Neuronal stem cell (in vitro differentiated cells): ENCODE measurements around the gene SBDS.
"Not testable (repeated sequence)": the region's sequence is repeated elsewhere in the genome, so short reads cannot be mapped to it uniquely, and the experiment has no call there.

Source experiments
- DNase-seq: peaks from one replicate; pipeline ENCODE4 v3.0.0-alpha.2; 2013; ENCODE audit warnings: low spot score
- H2AFZ ChIP-seq: one replicate; pipeline ENCODE4 v1.6.1; 2013; ENCODE audit warnings: mild to moderate bottlenecking, low read length, inconsistent platforms
- H2AK5ac ChIP-seq: 2 replicates; pipeline ENCODE4 v1.6.1; 2013; ENCODE audit warnings: low read depth, mild to moderate bottlenecking, inconsistent platforms, low read length, moderate library complexity, mixed read lengths
- H2BK120ac ChIP-seq: 2 replicates; pipeline ENCODE4 v1.6.1; 2013; ENCODE audit warnings: low read depth, mild to moderate bottlenecking, inconsistent platforms, low read length, moderate library complexity, mixed read lengths
- H2BK12ac ChIP-seq: one replicate; pipeline ENCODE4 v1.6.1; 2013; ENCODE audit warnings: low read length, inconsistent platforms
- H2BK15ac ChIP-seq: 2 replicates; pipeline ENCODE4 v1.6.1; 2013; ENCODE audit warnings: mild to moderate bottlenecking, low read length, inconsistent platforms, mixed read lengths
- H2BK5ac ChIP-seq: one replicate; pipeline ENCODE4 v1.6.1; 2013; ENCODE audit warnings: inconsistent platforms, mild to moderate bottlenecking, low read length, moderate library complexity
- H3K14ac ChIP-seq: one replicate; pipeline ENCODE4 v1.6.1; 2013; ENCODE audit warnings: low read length, inconsistent platforms
- H3K18ac ChIP-seq: 2 replicates; pipeline ENCODE4 v1.6.1; 2013; ENCODE audit warnings: low read length, inconsistent platforms
- H3K23ac ChIP-seq: 2 replicates; pipeline ENCODE4 v1.6.1; 2013; ENCODE audit warnings: low read depth, mild to moderate bottlenecking, mixed read lengths, low read length, inconsistent platforms; ENCODE audit not compliant: poor library complexity
- H3K27ac ChIP-seq: replicated peaks from 3 replicates; pipeline ENCODE4 v1.5.1; 2013; ENCODE audit warnings: low read length, inconsistent platforms
- H3K27me3 ChIP-seq, 3 experiments: 2 replicates each; pipeline ENCODE4 v1.6.1; 2013; ENCODE audit warnings: low read length in 3 of 3, mild to moderate bottlenecking in 2 of 3, inconsistent platforms in 1 of 3, low read depth in 1 of 3, mixed read lengths in 1 of 3, moderate library complexity in 1 of 3; ENCODE audit not compliant: control insufficient read depth in 3 of 3, insufficient read depth in 3 of 3
- H3K36me3 ChIP-seq, 2 donors: replicated peaks in 1 of 2; 2 replicates each; pipeline ENCODE4 v1.6.1; 2013; ENCODE audit warnings: low read length in 2 of 2; ENCODE audit not compliant: control insufficient read depth in 2 of 2, insufficient read depth in 2 of 2
- H3K4ac ChIP-seq: 2 replicates; pipeline ENCODE4 v1.6.1; 2013; ENCODE audit warnings: inconsistent platforms, mild to moderate bottlenecking, low read length, moderate library complexity
- H3K4me1 ChIP-seq, 2 donors: 1 replicate in 1 of 2; 2 replicates in 1 of 2; pipeline ENCODE4 v1.6.1; 2013; ENCODE audit warnings: low read length in 2 of 2, low read depth in 1 of 2; ENCODE audit not compliant: control insufficient read depth in 2 of 2, insufficient read depth in 1 of 2
- H3K4me2 ChIP-seq: one replicate; pipeline ENCODE4 v1.6.1; 2013; ENCODE audit warnings: mild to moderate bottlenecking, low read length, inconsistent platforms; ENCODE audit not compliant: insufficient read depth, poor library complexity, severe bottlenecking
- H3K4me3 ChIP-seq, 2 donors: 2 replicates each; pipeline ENCODE4 v1.5.1; 2013; ENCODE audit warnings: low read length in 2 of 2, mild to moderate bottlenecking in 2 of 2, inconsistent platforms in 1 of 2, moderate library complexity in 1 of 2
- H3K79me1 ChIP-seq: one replicate; pipeline ENCODE4 v1.6.1; 2013; ENCODE audit warnings: low read depth, mild to moderate bottlenecking, inconsistent platforms, low read length, moderate library complexity
- H3K9ac ChIP-seq: one replicate; pipeline ENCODE4 v1.6.1; 2013; ENCODE audit warnings: mild to moderate bottlenecking, low read depth, low read length, inconsistent platforms; ENCODE audit not compliant: poor library complexity
- H3K9me3 ChIP-seq, 2 donors: replicated peaks in 1 of 2; 2 replicates each; pipeline versions ENCODE3 to v1.6.1; 2013; ENCODE audit warnings: low read length in 2 of 2, mild to moderate bottlenecking in 2 of 2, inconsistent platforms in 1 of 2, low read depth in 1 of 2, mixed read lengths in 1 of 2, moderate library complexity in 1 of 2; ENCODE audit not compliant: control insufficient read depth in 2 of 2, insufficient read depth in 1 of 2
- H4K8ac ChIP-seq: one replicate; pipeline ENCODE4 v1.6.1; 2013; ENCODE audit warnings: low read depth, mild to moderate bottlenecking, inconsistent platforms, low read length, moderate library complexity
- H4K91ac ChIP-seq: one replicate; pipeline ENCODE4 v1.6.1; 2013; ENCODE audit warnings: low read length, low read depth, mild to moderate bottlenecking, inconsistent platforms; ENCODE audit not compliant: poor library complexity
- WGBS, 2 donors: extraction: QIAGEN DNeasy Blood & Tissue Kit; methylation state at CpG; one replicate each; pipeline ENCODE4 v1.1.7; 2013; ENCODE audit warnings: missing lambda C conversion rate in 2 of 2, mixed read lengths in 1 of 2; ENCODE audit not compliant: insufficient read length in 2 of 2, insufficient replicate concordance in 1 of 2; ENCODE audit errors: extremely low coverage in 2 of 2; 5-methylcytosine and 5-hydroxymethylcytosine counted together

The SBDS gene

DNA sequence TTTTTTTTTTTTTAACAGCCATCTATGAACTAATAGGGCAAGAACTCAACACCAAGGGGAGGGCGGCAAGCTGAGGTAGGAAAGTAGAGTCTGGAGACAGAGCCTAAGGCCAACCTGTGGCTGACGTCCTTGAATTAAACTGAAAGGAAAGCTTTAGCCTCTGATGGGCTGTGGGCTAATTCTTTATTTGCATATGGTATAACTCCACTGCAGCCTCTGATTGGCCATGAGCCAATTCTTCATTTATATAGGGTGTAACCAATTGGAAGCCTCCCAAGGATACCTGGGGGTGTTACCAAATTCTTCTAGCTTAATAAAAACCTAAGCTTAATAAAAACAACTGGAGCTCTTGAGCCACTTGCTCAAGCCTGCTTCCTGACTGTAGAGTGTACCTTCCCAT, 11.6 kb upstream of the SBDS start:
- Histone ChIP-seq H3K14ac (no peak overlapping the region), H3K36me3 (peaks cover 5 to 54% of the 10 kb centered on the region in 2 donors), H3K79me1 (peaks cover 2% of the 10 kb centered on the region), H2AFZ (no peak overlapping the region), H3K9ac (no peak overlapping the region), H3K27ac (no peak overlapping the region), H3K4me3 (no peak overlapping the region), H4K8ac (no peak overlapping the region), H3K23ac (no peak overlapping the region), H2BK5ac (no peak overlapping the region), H2AK5ac (no peak overlapping the region), H3K4me1 (no peaks in the 10 kb centered on the region), H2BK12ac (no peak overlapping the region), H3K27me3 (no peaks in the 10 kb centered on the region), H2BK15ac (no peak overlapping the region), H3K9me3 (peaks cover 0 to 5% of the 10 kb centered on the region in 2 donors), H3K4ac (no peak overlapping the region), H3K18ac (no peak overlapping the region), H4K91ac (no peak overlapping the region), H2BK120ac (no peak overlapping the region), H3K4me2 (no peak overlapping the region)
- DNase-seq, result no peak
- no CpG with 5 or more reads among the region's 2 CpGs for WGBS, 2 donors

DNA sequence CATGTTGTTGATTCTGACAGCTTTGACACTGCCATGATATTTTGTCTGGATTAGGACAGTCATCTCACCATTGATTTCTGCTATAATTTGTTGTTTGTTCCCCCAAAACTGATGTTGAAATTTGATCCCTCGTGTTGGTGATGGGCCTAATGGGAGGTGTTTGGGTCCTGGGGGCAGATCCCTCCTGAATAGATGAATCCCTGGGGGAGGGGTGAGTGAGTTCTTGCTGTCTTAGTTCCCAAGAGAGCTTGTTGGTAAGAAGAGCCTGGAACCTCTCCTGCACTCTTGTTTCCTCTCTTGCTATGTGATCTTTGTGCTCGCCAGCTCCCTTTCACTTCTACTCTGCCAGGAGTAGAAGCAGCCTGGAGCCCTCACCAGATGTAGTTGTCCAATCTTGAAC, 8.8 kb upstream of the SBDS start:
- H4K91ac ChIP-seq, H3K4me2 ChIP-seq, H3K79me1 ChIP-seq, H3K27me3 ChIP-seq, H3K18ac ChIP-seq, H3K27ac ChIP-seq, H2AK5ac ChIP-seq, DNase-seq, H3K4ac ChIP-seq, H2BK12ac ChIP-seq, H4K8ac ChIP-seq, H2BK15ac ChIP-seq, H3K14ac ChIP-seq, H3K4me3 ChIP-seq, H2BK5ac ChIP-seq, H3K9ac ChIP-seq, H2AFZ ChIP-seq, H3K4me1 ChIP-seq, H2BK120ac ChIP-seq, H3K23ac ChIP-seq, H3K9me3 ChIP-seq: not testable (repeated sequence)
- no CpG with 5 or more reads among the region's 2 CpGs for whole genome bisulfite sequencing, 2 donors
- peaks cover 4 to 30% of the 10 kb centered on the region in 2 donors for H3K36me3 ChIP-seq

DNA sequence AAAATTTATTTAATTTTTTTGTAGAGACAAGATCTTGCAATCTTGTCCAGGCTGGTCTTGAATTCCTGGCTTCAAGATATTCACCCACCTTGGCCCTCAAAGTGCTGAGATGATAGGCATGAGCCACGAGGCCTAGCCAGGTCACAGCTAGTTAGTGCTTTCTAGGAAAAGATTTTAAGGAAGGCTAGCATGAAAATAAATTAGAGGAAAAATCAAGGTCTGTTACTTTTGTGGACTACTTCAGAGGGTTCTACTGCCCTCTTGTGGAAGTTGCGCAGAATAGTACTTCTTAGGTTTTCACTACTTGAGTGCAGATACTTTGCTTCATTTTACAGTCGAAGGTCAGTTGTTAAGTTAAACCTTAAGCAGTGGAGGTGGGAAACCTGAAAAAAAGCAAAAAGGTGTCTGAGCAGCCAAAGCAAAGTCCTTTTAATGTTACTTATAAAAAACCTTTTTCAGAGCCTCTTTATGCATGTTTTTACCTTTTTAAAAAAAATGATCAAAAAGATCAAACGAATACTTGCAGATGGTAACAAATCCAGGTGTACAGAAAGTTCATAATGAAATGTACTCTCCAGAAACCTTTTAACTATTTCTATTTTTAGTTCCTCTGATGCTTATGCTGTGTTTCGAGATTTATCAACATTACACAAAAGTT, 5.3 kb upstream of the SBDS start:
- not testable (repeated sequence) for H2BK12ac ChIP-seq, H4K8ac ChIP-seq, H3K4me2 ChIP-seq, H3K4ac ChIP-seq, DNase-seq, H3K9ac ChIP-seq, H2AFZ ChIP-seq, H3K14ac ChIP-seq, H3K27me3 ChIP-seq, H4K91ac ChIP-seq, H3K4me1 ChIP-seq, H2BK5ac ChIP-seq, H3K27ac ChIP-seq, H2AK5ac ChIP-seq, H2BK15ac ChIP-seq, H3K23ac ChIP-seq, H3K18ac ChIP-seq, H3K4me3 ChIP-seq, H3K79me1 ChIP-seq, H3K9me3 ChIP-seq, H2BK120ac ChIP-seq
- H3K36me3 ChIP-seq, result peaks cover 0 to 15% of the 10 kb centered on the region in 2 donors
- no CpG with 5 or more reads among the region's 5 CpGs for WGBS, 2 donors

DNA sequence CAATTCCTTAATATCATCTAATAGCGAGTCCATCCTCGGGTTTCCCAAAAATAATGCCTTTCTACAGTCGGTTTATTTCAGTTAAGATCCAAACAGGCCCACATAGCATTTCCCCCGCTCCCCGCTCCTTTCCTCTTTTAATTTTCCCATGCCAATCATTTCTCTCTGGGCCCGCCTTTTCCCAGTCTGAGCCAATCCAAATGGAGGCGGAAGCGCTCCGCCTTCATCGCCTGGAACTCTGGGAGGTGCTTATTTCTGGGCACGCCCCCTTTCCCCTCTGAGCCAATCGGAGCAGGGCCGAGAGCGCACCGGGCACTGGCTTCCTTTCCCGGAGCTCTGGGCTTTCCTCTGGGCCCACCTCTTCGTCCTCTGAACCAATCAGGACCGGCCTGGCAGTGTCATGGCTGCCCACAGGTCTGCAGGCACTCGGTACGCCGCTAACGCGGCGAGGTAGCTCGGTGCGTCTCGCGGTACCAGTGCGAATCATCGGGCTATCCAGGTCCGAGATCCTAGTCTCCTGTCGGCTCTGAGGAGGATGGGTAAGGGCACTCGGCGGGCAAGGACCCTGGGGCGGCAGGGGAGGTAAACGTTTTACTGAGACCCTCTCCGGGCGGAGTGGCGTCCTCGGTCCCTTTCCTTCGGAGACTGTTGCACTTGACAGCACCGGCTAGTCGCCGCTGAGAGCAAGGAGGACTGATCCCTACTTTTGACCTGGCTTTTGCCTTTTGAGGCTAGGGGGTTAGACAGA, 1.2 kb upstream of the SBDS start, which contains the start of gene TYW1:
TYW1 (plus strand) TSS at position 390 of the 748 bp plus-strand sequence; CDS start at position 536, 146 bp downstream.
- peak; percentile 98 for DNase-seq
- not testable (repeated sequence) for H3K27me3 ChIP-seq, H2AK5ac ChIP-seq, H3K23ac ChIP-seq, H4K8ac ChIP-seq, H2BK15ac ChIP-seq, H3K4me1 ChIP-seq, H3K9me3 ChIP-seq, H2BK5ac ChIP-seq, H2BK12ac ChIP-seq, H4K91ac ChIP-seq, H3K18ac ChIP-seq, H3K79me1 ChIP-seq, H3K4ac ChIP-seq, H2BK120ac ChIP-seq, H3K14ac ChIP-seq
- H3K4me3 ChIP-seq, result peak within 1 kb of the TSS; percentile 82 to 93
- peak within 1 kb of the TSS; percentile 48 for H3K4me2 ChIP-seq
- H3K36me3 ChIP-seq, result peaks cover 3 to 31% of the 10 kb centered on the region in 2 donors
- peak within 1 kb of the TSS; percentile 46 for H3K27ac ChIP-seq
- H2AFZ ChIP-seq, result peak within 1 kb of the TSS; percentile 91
- WGBS, 2 donors, result no CpG with 5 or more reads among the region's 44 CpGs
- peak within 1 kb of the TSS; percentile 72 for H3K9ac ChIP-seq
